Gastrocnemius medialis (tissue), 4 donors: Measurements from ENCODE around the gene MALAT1. TPM values are rescaled to one million over a fixed set of nuclear protein-coding genes. Genes with fewer than 3 reads are reported as not detected.
A peak's percentile ranks its signal among the peaks of the same experiment; 100 is the strongest.

Source experiments
- ATAC-seq, 2 donors: fragments of 150-250 bp; one replicate each; pipeline ENCODE4 v1.9.1; 2016
- DNase-seq, 2 donors: peaks; one replicate each; pipeline ENCODE4 v3.0.0-alpha.2; 2019
- H3K27ac ChIP-seq, 4 donors: fragments of 200-600 bp; sonication (generic); 1 replicate in 1 of 4; 2 replicates in 3 of 4; pipeline ENCODE4 v1.5.1; 2016 to 2018; ENCODE audit warnings: mild to moderate bottlenecking in 2 of 4, moderate library complexity in 1 of 4
- H3K27me3 ChIP-seq, 3 donors: fragments of 200-600 bp; sonication (generic) in 2 of 3; 1 replicate in 1 of 3; 2 replicates in 2 of 3; pipeline versions ENCODE4 v1.5.1 to v1.6.0; 2016 to 2019; ENCODE audit warnings: mild to moderate bottlenecking in 1 of 3, moderate library complexity in 1 of 3
- H3K36me3 ChIP-seq, 2 donors: fragments of 200-600 bp; sonication (generic) in 1 of 2; one replicate each; pipeline ENCODE4 v1.5.1; 2017 to 2018
- H3K4me1 ChIP-seq, 2 donors: fragments of 200-600 bp; sonication (generic) in 1 of 2; one replicate each; pipeline ENCODE4 v1.5.1; 2016 to 2017; ENCODE audit warnings: mild to moderate bottlenecking in 2 of 2
- H3K4me3 ChIP-seq, 4 donors: fragments of 200-600 bp; sonication (generic) in 3 of 4; 1 replicate in 1 of 4; 2 replicates in 3 of 4; pipeline ENCODE4 v1.5.1; 2016 to 2019; ENCODE audit warnings: mild to moderate bottlenecking in 2 of 4
- H3K9me3 ChIP-seq, 3 donors: fragments of 200-600 bp; sonication (generic) in 2 of 3; 1 replicate in 1 of 3; 2 replicates in 2 of 3; pipeline ENCODE4 v1.5.1; 2016 to 2019
- POLR2A ChIP-seq, 2 donors: fragments of 450-650 bp; IDR thresholded peaks; one replicate each; pipeline ENCODE4 v1.6.1; 2017; ENCODE audit warnings: antibody characterized with exemption in 2 of 2, mild to moderate bottlenecking in 2 of 2, moderate library complexity in 2 of 2
- in situ Hi-C, 4 donors: fragments of 200-750 bp; cut with MboI; loops; one replicate each; pipeline versions ENCODE4 v1.15.0 to v1.8.0; 2017; ENCODE audit warnings: low sequenced_read_pairs in 4 of 4
- intact Hi-C: fragments of 100-400 bp; cut with DNase I; formaldehyde crosslinking; loops from one replicate; pipeline ENCODE4 v1.15.1; 2023; ENCODE audit warnings: low total_unique reads
- total RNA-seq, 4 donors: library from RNA; depleted of rRNA; stranded (reverse); fragments of >200 nt; gene quantifications; one replicate each; pipeline versions ENCODE4 v1.1.0 to v1.2.3, GENCODE V29; 2016
- TF ChIP-seq, protein P1 (sequence below), 5 experiments: fragments of 450-650 bp in 3 of 5; fragments of 200-600 bp in 2 of 5; sonication (generic) in 2 of 5; IDR thresholded peaks in 4 of 5; conservative IDR thresholded peaks in 1 of 5; 1 replicate in 4 of 5; 2 replicates in 1 of 5; pipeline ENCODE4 v1.5.1; 2016 to 2019; ENCODE audit warnings: antibody characterized with exemption in 5 of 5, mild to moderate bottlenecking in 3 of 5, moderate library complexity in 3 of 5

The MALAT1 gene
- total RNA-seq, 4 donors from 2014 or later, result 874 to 6,745 (median 1,938) TPM

GRCh38 chr11:65542738-65543390 lies 44.0 kb downstream of the MALAT1 start:
- Histone ChIP-seq H3K27me3 (no peaks in the 10 kb centered on the region), H3K4me1 (peaks cover 7 to 16% of the 10 kb centered on the region in 2 donors), H3K27ac (no peak overlapping the region), H3K4me3 (no peak overlapping the region), H3K36me3 (peaks cover 0 to 7% of the 10 kb centered on the region in 2 donors), H3K9me3 (no peaks in the 10 kb centered on the region)
- no peak for ATAC-seq
- intact Hi-C loops (no loop called here), in situ Hi-C loops (no loop called here)
- DNase-seq, result no peak
- no peak for TF ChIP-seq POLR2A (IDR thresholded peaks at IDR 0.05)
- TF ChIP-seq, protein P1, sequence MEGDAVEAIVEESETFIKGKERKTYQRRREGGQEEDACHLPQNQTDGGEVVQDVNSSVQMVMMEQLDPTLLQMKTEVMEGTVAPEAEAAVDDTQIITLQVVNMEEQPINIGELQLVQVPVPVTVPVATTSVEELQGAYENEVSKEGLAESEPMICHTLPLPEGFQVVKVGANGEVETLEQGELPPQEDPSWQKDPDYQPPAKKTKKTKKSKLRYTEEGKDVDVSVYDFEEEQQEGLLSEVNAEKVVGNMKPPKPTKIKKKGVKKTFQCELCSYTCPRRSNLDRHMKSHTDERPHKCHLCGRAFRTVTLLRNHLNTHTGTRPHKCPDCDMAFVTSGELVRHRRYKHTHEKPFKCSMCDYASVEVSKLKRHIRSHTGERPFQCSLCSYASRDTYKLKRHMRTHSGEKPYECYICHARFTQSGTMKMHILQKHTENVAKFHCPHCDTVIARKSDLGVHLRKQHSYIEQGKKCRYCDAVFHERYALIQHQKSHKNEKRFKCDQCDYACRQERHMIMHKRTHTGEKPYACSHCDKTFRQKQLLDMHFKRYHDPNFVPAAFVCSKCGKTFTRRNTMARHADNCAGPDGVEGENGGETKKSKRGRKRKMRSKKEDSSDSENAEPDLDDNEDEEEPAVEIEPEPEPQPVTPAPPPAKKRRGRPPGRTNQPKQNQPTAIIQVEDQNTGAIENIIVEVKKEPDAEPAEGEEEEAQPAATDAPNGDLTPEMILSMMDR (IDR thresholded peaks at IDR 0.05 in 4 of 5, conservative IDR thresholded peaks at IDR 0.05 in 1 of 5), result no peak

GRCh38 chr11:65545853-65546216 lies 47.0 kb downstream of the MALAT1 start:
- H3K27me3 ChIP-seq, result no peaks in the 10 kb centered on the region
- intact Hi-C loops, result no loop called here
- ATAC-seq, result no peak
- no peak overlapping the region for H3K4me3 ChIP-seq
- in situ Hi-C loops, result no loop called here
- H3K27ac ChIP-seq, result no peak overlapping the region
- peaks cover 7 to 9% of the 10 kb centered on the region in 2 donors for H3K4me1 ChIP-seq
- TF ChIP-seq POLR2A (IDR thresholded peaks at IDR 0.05), result no peak
- H3K9me3 ChIP-seq, result no peaks in the 10 kb centered on the region
- peaks cover 0 to 6% of the 10 kb centered on the region in 2 donors for H3K36me3 ChIP-seq
- DNase-seq, result no peak

GRCh38 chr11:65546217-65546958 lies 47.5 kb downstream of the MALAT1 start:
- H3K9me3 ChIP-seq, result no peaks in the 10 kb centered on the region
- H3K27me3 ChIP-seq, result no peaks in the 10 kb centered on the region
- peaks cover 0 to 6% of the 10 kb centered on the region in 2 donors for H3K36me3 ChIP-seq
- peak; percentile 11 to 37 for ATAC-seq
- peak overlapping the region in 1 of 4 donors; percentile 29 for H3K27ac ChIP-seq
- peaks cover 2 to 4% of the 10 kb centered on the region in 2 donors for H3K4me1 ChIP-seq
- no peak for TF ChIP-seq POLR2A (IDR thresholded peaks at IDR 0.05)
- TF ChIP-seq, protein P1 (IDR thresholded peaks at IDR 0.05 in 4 of 5, conservative IDR thresholded peaks at IDR 0.05 in 1 of 5), result no peak
- peak in 1 of 2 donors; percentile 61 for DNase-seq
- in situ Hi-C loops, result no loop called here
- intact Hi-C loops, result no loop called here
- no peak overlapping the region for H3K4me3 ChIP-seq

DNA sequence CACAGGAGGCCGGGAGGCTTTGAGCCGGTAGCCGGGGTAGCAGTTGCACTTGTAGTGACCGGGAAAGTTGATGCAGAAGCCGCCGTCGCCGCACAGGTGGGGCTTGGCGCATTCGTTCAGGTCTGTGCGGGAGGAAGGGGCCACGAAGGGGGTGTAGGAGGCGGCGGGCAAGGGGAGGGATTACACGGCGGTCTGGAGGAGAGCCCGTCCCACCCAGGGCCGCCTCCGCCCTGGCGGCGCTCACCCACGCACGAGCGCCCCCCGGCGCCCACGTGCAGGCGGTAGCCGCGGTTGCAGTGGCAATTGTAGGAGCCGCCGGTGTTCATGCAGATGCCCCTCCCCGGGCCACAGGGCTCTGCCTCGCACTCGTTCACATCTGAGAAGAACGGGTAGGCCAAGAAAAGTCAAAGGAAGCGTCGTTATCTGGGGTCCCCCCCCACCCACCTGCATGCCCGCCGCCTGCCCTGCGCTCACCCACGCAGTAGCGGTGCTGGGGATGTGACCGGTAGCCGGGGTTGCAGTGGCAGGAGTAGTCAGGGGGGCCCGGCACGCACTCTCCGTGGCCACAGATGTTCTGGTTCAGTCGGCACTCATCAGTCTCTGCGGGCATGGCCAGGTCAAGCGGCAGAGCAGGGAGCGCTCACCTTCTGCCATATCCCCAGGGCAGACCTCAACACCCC lies 48.7 kb downstream of the MALAT1 start:
- in situ Hi-C loops (no loop called here), intact Hi-C loops (no loop called here)
- H3K4me1 ChIP-seq, result peaks cover 0 to 3% of the 10 kb centered on the region in 2 donors
- H3K36me3 ChIP-seq, result peaks cover 0 to 6% of the 10 kb centered on the region in 2 donors
- H3K27ac ChIP-seq, result no peak overlapping the region
- no peak for ATAC-seq
- no peaks in the 10 kb centered on the region for H3K27me3 ChIP-seq
- TF ChIP-seq POLR2A (IDR thresholded peaks at IDR 0.05), result no peak
- TF ChIP-seq, protein P1 (IDR thresholded peaks at IDR 0.05 in 4 of 5, conservative IDR thresholded peaks at IDR 0.05 in 1 of 5), result no peak
- DNase-seq, result no peak
- H3K9me3 ChIP-seq, result no peaks in the 10 kb centered on the region
- no peak overlapping the region for H3K4me3 ChIP-seq

GRCh38 chr11:65548395-65548794 lies 49.5 kb downstream of the MALAT1 start:
- peaks cover 0 to 6% of the 10 kb centered on the region in 2 donors for H3K36me3 ChIP-seq

More at GRCh38 chr11:65548395-65548794, 49.5 kb downstream of the MALAT1 start:
- DNase-seq (no peak), ATAC-seq (no peak)
- Histone ChIP-seq H3K27ac (no peak overlapping the region), H3K27me3 (no peaks in the 10 kb centered on the region), H3K4me1 (peaks cover 0 to 3% of the 10 kb centered on the region in 2 donors), H3K4me3 (no peak overlapping the region), H3K9me3 (no peaks in the 10 kb centered on the region)
- in situ Hi-C loops (no loop called here), intact Hi-C loops (no loop called here)
- no peak for TF ChIP-seq POLR2A (IDR thresholded peaks at IDR 0.05)
- TF ChIP-seq, protein P1 (IDR thresholded peaks at IDR 0.05 in 4 of 5, conservative IDR thresholded peaks at IDR 0.05 in 1 of 5), result no peak
